ACHN (cell line): Measurements from ENCODE around the gene CLSTN3.

ENCODE experiments used
- DNase-seq: peaks from one replicate; pipeline ENCODE4 v3.0.0-alpha.2; 2015
- in situ Hi-C: cut with HindIII; loops from 2 replicates; pipeline ENCODE4 v1.10.0; 2017; ENCODE audit warnings: low sequenced_read_pairs, low pct_ligation_motif_present, low pct_unique_long_range_greater_than_20kb

The CLSTN3 gene

GRCh38 chr12:7121324-7121723 lies 8.8 kb upstream of the CLSTN3 start:
- in situ Hi-C loops = no loop called here
- no peak for DNase-seq

GRCh38 chr12:7122811-7123769 lies 7.1 kb upstream of the CLSTN3 start:
- no peak for DNase-seq
- in situ Hi-C loops = no loop called here

GRCh38 chr12:7123806-7124522 lies 6.2 kb upstream of the CLSTN3 start:
- no peak for DNase-seq
- in situ Hi-C loops = no loop called here

GRCh38 chr12:7125632-7126227 lies 4.4 kb upstream of the CLSTN3 start:
- DNase-seq = no peak
- in situ Hi-C loops = no loop called here

GRCh38 chr12:7127916-7128626 lies 2.1 kb upstream of the CLSTN3 start:
- DNase-seq = no peak
- in situ Hi-C loops = no loop called here

- in situ Hi-C loops = no loop called here
- DNase-seq = no peak
Observed at GRCh38 chr12:7128681-7129286, 1.4 kb upstream of the CLSTN3 start, which contains the start of gene RBP5. Gene RBP5 (minus strand): TSS chr12:7128889. CDS start chr12:7128775, 114 bp downstream.

- in situ Hi-C loops = no loop called here
- no peak for DNase-seq
Observed at GRCh38 chr12:7129287-7129871, 792 bp upstream of the CLSTN3 start.

GRCh38 chr12:7130701-7131501 lies 730 bp downstream of the CLSTN3 start:
- peak; percentile 71 for DNase-seq
- in situ Hi-C loops = no loop called here

- in situ Hi-C loops = no loop called here
- DNase-seq = no peak
Observed at GRCh38 chr12:7131502-7131866, 1.3 kb downstream of the CLSTN3 start.

- in situ Hi-C loops = no loop called here
- DNase-seq = no peak
Observed at GRCh38 chr12:7134396-7135166, 4.4 kb downstream of the CLSTN3 start.

GRCh38 chr12:7136071-7136470 lies 5.9 kb downstream of the CLSTN3 start:
- in situ Hi-C loops = no loop called here
- no peak for DNase-seq

- DNase-seq = no peak
- in situ Hi-C loops = no loop called here
Observed at GRCh38 chr12:7136676-7137075, 6.5 kb downstream of the CLSTN3 start.

GRCh38 chr12:7137908-7138307 lies 7.7 kb downstream of the CLSTN3 start:
- in situ Hi-C loops = no loop called here
- no peak for DNase-seq

GRCh38 chr12:7139200-7139599 lies 9.0 kb downstream of the CLSTN3 start:
- in situ Hi-C loops = no loop called here
- DNase-seq = no peak

GRCh38 chr12:7141351-7142005 lies 11.3 kb downstream of the CLSTN3 start:
- DNase-seq = no peak
- in situ Hi-C loops = no loop called here

- peak; percentile 70 for DNase-seq
- in situ Hi-C loops = no loop called here
Observed at GRCh38 chr12:7142056-7142644, 12.0 kb downstream of the CLSTN3 start.
